ENCODE data around the gene TMED8.

TMED8 gene

DNA sequence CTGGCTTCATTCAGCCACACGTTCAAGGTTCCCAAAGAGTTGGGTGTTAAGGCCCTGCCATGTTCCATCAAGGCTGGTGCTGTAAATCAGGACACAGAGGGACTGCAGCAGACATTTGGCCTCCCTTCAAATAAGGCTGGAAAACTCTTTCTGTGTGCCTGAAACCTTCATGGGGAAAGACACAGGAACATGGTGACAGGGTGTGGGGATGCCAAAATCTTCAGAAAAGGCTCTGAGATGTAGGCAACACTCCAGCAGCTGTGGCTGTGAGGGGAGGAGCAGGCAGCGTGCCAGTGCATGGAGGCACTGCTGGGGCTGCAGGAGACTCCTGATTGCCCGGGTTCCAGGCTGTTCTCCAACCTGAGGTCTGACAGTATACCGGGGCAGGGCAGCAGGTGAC lies 71.2 kb downstream of the TMED8 start:
- no peaks in the 10 kb centered on the region for H4K20me1 ChIP-seq (ENCODE audit: insufficient read depth)
- H3K36me3 ChIP-seq (ENCODE audit: insufficient read depth): no peaks in the 10 kb centered on the region
- H3K79me2 ChIP-seq (ENCODE audit: insufficient read depth, low read depth): no peaks in the 10 kb centered on the region
- H3K4me3 ChIP-seq (IDR thresholded peaks at IDR 0.05; ENCODE audit: insufficient read depth, low read depth, low read length): no peak overlapping the region
- H3K27ac ChIP-seq: no peak overlapping the region
- TF ChIP-seq, protein P1, sequence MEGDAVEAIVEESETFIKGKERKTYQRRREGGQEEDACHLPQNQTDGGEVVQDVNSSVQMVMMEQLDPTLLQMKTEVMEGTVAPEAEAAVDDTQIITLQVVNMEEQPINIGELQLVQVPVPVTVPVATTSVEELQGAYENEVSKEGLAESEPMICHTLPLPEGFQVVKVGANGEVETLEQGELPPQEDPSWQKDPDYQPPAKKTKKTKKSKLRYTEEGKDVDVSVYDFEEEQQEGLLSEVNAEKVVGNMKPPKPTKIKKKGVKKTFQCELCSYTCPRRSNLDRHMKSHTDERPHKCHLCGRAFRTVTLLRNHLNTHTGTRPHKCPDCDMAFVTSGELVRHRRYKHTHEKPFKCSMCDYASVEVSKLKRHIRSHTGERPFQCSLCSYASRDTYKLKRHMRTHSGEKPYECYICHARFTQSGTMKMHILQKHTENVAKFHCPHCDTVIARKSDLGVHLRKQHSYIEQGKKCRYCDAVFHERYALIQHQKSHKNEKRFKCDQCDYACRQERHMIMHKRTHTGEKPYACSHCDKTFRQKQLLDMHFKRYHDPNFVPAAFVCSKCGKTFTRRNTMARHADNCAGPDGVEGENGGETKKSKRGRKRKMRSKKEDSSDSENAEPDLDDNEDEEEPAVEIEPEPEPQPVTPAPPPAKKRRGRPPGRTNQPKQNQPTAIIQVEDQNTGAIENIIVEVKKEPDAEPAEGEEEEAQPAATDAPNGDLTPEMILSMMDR (conservative IDR thresholded peaks at IDR 0.05; ENCODE audit: low read depth, low read length): no peak
- no peak overlapping the region for H3K4me2 ChIP-seq
- no peak overlapping the region for H2AFZ ChIP-seq (ENCODE audit: low read depth)
- no peak overlapping the region for H3K9ac ChIP-seq
- no peaks in the 10 kb centered on the region for H3K4me1 ChIP-seq (ENCODE audit: low read depth, poor library complexity, severe bottlenecking)
- no peaks in the 10 kb centered on the region for H3K27me3 ChIP-seq (ENCODE audit: insufficient read depth, low read depth)

DNA sequence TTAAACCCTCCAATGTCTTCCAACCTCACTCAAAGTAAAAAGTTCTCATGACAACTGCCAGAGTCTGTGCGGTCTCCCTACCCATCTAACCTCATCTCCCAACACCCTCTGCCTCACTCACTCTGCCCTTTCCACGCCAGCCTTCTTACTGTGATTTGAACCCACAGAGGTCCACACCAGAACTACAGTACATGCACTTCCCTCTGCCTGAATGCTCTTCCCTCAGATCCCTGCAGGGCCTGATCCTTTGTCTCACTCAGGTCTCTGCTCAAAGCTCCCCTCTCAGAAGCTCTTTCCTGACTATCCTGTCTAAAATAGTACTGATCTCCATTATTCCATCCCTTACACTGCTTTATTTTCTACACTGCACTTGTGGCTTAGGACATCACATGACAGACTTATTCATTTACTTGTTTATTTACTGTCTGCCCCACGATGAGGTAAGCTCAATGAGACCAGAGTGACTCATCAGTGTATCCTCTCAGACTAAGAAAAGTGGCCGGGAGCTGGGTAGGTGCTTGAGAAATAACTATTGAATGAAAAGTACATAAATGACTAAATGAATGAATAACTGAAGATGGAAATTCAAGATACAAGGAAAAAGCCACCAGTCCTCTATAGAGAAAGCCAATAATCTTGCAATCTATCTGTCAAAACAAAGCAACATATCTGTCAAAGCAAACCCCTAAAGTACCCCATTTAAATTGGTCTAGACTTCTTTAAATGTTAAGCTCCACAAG lies 73.3 kb downstream of the TMED8 start:
- no peaks in the 10 kb centered on the region for H3K79me2 ChIP-seq (ENCODE audit: insufficient read depth, low read depth)
- H3K4me2 ChIP-seq: no peak overlapping the region
- no peaks in the 10 kb centered on the region for H4K20me1 ChIP-seq (ENCODE audit: insufficient read depth)
- H3K27me3 ChIP-seq (ENCODE audit: insufficient read depth, low read depth): no peaks in the 10 kb centered on the region
- no peaks in the 10 kb centered on the region for H3K36me3 ChIP-seq (ENCODE audit: insufficient read depth)
- H3K27ac ChIP-seq: no peak overlapping the region
- H3K9ac ChIP-seq: no peak overlapping the region
- no peaks in the 10 kb centered on the region for H3K4me1 ChIP-seq (ENCODE audit: low read depth, poor library complexity, severe bottlenecking)
- H2AFZ ChIP-seq (ENCODE audit: low read depth): no peak overlapping the region
- TF ChIP-seq, protein P1 (conservative IDR thresholded peaks at IDR 0.05; ENCODE audit: low read depth, low read length): no peak
- H3K4me3 ChIP-seq (IDR thresholded peaks at IDR 0.05; ENCODE audit: insufficient read depth, low read depth, low read length): no peak overlapping the region

DNA sequence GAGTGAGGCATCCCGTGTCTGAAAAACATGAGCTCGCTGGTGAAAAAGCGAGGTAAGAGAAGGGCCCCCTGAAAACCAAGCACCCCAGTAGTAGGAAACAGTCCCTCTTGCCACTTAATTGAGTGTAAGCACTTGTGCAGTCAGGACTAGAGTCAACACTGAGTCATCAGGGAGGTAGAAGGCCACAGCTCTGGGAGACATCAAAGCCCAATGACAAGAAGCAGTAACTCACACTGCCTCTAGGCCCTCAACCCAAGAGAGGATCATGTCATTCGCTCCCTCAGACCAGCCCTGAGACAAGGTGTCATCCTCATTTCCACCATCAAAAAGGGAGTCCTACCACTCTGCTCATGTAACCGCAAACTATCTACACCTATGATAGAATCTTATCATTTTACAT lies 74.0 kb downstream of the TMED8 start:
- Histone ChIP-seq H3K9ac (no peak overlapping the region), H3K4me2 (no peak overlapping the region), H3K4me3 (IDR thresholded peaks at IDR 0.05; ENCODE audit: insufficient read depth, low read depth, low read length) (no peak overlapping the region), H3K27ac (no peak overlapping the region), H3K27me3 (ENCODE audit: insufficient read depth, low read depth) (no peaks in the 10 kb centered on the region), H3K4me1 (ENCODE audit: low read depth, poor library complexity, severe bottlenecking) (no peaks in the 10 kb centered on the region), H3K36me3 (ENCODE audit: insufficient read depth) (no peaks in the 10 kb centered on the region), H2AFZ (ENCODE audit: low read depth) (no peak overlapping the region), H3K79me2 (ENCODE audit: insufficient read depth, low read depth) (no peaks in the 10 kb centered on the region), H4K20me1 (ENCODE audit: insufficient read depth) (no peaks in the 10 kb centered on the region)
- TF ChIP-seq, protein P1 (conservative IDR thresholded peaks at IDR 0.05; ENCODE audit: low read depth, low read length): no peak

DNA sequence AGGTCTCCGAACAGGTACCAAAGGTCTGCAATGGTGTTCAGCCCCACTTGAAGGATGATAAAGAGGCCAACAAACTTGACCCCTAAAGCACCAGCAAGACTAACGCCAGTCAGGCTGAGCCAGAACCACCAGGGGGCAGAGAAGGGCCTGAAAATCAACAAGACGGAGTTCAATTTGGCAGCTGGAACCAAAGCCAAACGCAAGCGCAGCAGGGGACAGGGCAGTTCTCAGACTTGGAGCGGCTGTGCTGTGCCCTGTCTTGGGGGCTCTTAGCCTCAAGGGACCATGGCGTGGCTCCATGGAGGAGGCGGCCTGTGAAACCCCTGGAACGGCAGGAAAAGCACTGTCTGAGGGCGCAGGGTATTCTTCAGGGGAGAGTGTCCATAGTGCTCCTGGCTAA lies 75.8 kb downstream of the TMED8 start:
- Histone ChIP-seq H2AFZ (ENCODE audit: low read depth) (no peak overlapping the region), H3K79me2 (ENCODE audit: insufficient read depth, low read depth) (no peaks in the 10 kb centered on the region), H3K36me3 (ENCODE audit: insufficient read depth) (no peaks in the 10 kb centered on the region), H3K9ac (no peak overlapping the region), H3K4me1 (ENCODE audit: low read depth, poor library complexity, severe bottlenecking) (no peaks in the 10 kb centered on the region), H3K4me3 (IDR thresholded peaks at IDR 0.05; ENCODE audit: insufficient read depth, low read depth, low read length) (no peak overlapping the region), H3K4me2 (no peak overlapping the region), H4K20me1 (ENCODE audit: insufficient read depth) (no peaks in the 10 kb centered on the region), H3K27ac (no peak overlapping the region), H3K27me3 (ENCODE audit: insufficient read depth, low read depth) (no peaks in the 10 kb centered on the region)
- TF ChIP-seq, protein P1 (conservative IDR thresholded peaks at IDR 0.05; ENCODE audit: low read depth, low read length): peak; percentile 53; the same call in 1 of the 2 replicates
